Suprapubic skin (tissue), 3 donors: ENCODE data around the gene EIF4A3.

Experiments used
- CTCF ChIP-seq, 2 donors: fragments of 200-600 bp in 1 of 2; fragments of 450-650 bp in 1 of 2; sonication (generic) in 1 of 2; IDR thresholded peaks; one replicate each; pipeline ENCODE4 v1.5.1; 2016 to 2019; ENCODE audit warnings: antibody characterized with exemption in 2 of 2, mild to moderate bottlenecking in 1 of 2, moderate library complexity in 1 of 2
- EP300 ChIP-seq: sonication (generic); formaldehyde crosslinking; IDR thresholded peaks from one replicate; pipeline ENCODE4 v1.6.1; 2017; ENCODE audit warnings: antibody characterized with exemption
- POLR2A ChIP-seq, 2 donors: fragments of 450-650 bp; IDR thresholded peaks; one replicate each; pipeline ENCODE4 v1.6.1; 2017; ENCODE audit warnings: antibody characterized with exemption in 2 of 2, mild to moderate bottlenecking in 2 of 2, moderate library complexity in 2 of 2

GRCh38 chr17:80091376-80091775 lies 55.6 kb downstream of the EIF4A3 start:
- TF ChIP-seq CTCF (IDR thresholded peaks at IDR 0.05) (no peak), POLR2A (IDR thresholded peaks at IDR 0.05) (no peak), EP300 (no peak)
